Neural cell (in vitro differentiated cells): ENCODE results near the gene ELMOD1.

Source experiments
- CTCF ChIP-seq: fragments of 450-650 bp; IDR thresholded peaks from 2 replicates; pipeline ENCODE4 v1.5.1; 2014; ENCODE audit warnings: antibody characterized with exemption, mild to moderate bottlenecking, moderate library complexity; ENCODE audit not compliant: poor library complexity, severe bottlenecking
- EP300 ChIP-seq: fragments of 450-650 bp; conservative IDR thresholded peaks from 2 replicates; pipeline ENCODE4 v1.6.1; 2014; ENCODE audit warnings: antibody characterized with exemption, mild to moderate bottlenecking, moderate library complexity; ENCODE audit not compliant: poor library complexity, severe bottlenecking
- POLR2AphosphoS5 ChIP-seq: IDR thresholded peaks from 2 replicates; pipeline ENCODE4 v1.6.1; 2012
- RAD21 ChIP-seq: fragments of 450-650 bp; conservative IDR thresholded peaks from 2 replicates; pipeline ENCODE4 v1.6.1; 2014; ENCODE audit warnings: antibody characterized with exemption, mild to moderate bottlenecking, moderate library complexity
- REST ChIP-seq: IDR thresholded peaks from 2 replicates; pipeline ENCODE4 v1.6.1; 2012; ENCODE audit warnings: borderline replicate concordance
- SMC3 ChIP-seq: fragments of 450-650 bp; conservative IDR thresholded peaks from 2 replicates; pipeline ENCODE4 v1.6.1; 2014; ENCODE audit warnings: antibody characterized with exemption, mild to moderate bottlenecking, moderate library complexity; ENCODE audit not compliant: poor library complexity
- TAF1 ChIP-seq: IDR thresholded peaks from 2 replicates; pipeline ENCODE4 v1.6.1; 2012; ENCODE audit warnings: low read depth

GRCh38 chr11:107653076-107653475 lies 62.1 kb downstream of the ELMOD1 start:
- TF ChIP-seq REST (no peak), POLR2AphosphoS5 (no peak), RAD21 (no peak), EP300 (no peak), TAF1 (no peak), CTCF (no peak), SMC3 (no peak)
